GM19468 (cell line): ENCODE measurements around the gene RSRP1.

Source experiments
- ATAC-seq: cut with Tn5 transposase; IDR thresholded peaks from one replicate; pipeline ENCODE4 v1.9.1; 2021; ENCODE audit warnings: mild to moderate bottlenecking, moderate library complexity, moderate number of reproducible peaks; ENCODE audit not compliant: unreplicated experiment; ENCODE audit errors: extremely low read depth

The RSRP1 gene

GRCh38 chr1:25196830-25197229 lies 50.4 kb downstream of the RSRP1 start:
- ATAC-seq: no peak

- ATAC-seq: no peak
These were observed 51.4 kb downstream of the RSRP1 start for GRCh38 chr1:25195835-25196234.

GRCh38 chr1:25194572-25195020 lies 52.7 kb downstream of the RSRP1 start:
- no peak for ATAC-seq

GRCh38 chr1:25194054-25194453 lies 53.2 kb downstream of the RSRP1 start:
- ATAC-seq: no peak

- no peak for ATAC-seq
These were observed 54.0 kb downstream of the RSRP1 start for GRCh38 chr1:25193229-25193628.
